ENCODE measurements around the gene RHOF. TPM values are rescaled to one million over a fixed set of nuclear protein-coding genes. Genes with fewer than 3 reads are reported as not detected.

Gene RHOF
- total RNA-seq, 1 experiment from 2014 or later, result 116 TPM

- Histone ChIP-seq H3K9me3 (ENCODE audit: control insufficient read depth in 1 of 2, insufficient read depth in 1 of 2, low read depth in 1 of 2, low read length in 2 of 2) (no peaks in the 10 kb centered on the region), H3K4me2 (ENCODE audit: low read length) (no peak overlapping the region), H3K4me1 (ENCODE audit: control insufficient read depth in 1 of 2, insufficient read depth in 2 of 2, low read length in 2 of 2) (no peaks in the 10 kb centered on the region), H4K20me1 (ENCODE audit: insufficient read depth) (no peaks in the 10 kb centered on the region), H3K79me2 (ENCODE audit: insufficient read depth, low read length) (no peaks in the 10 kb centered on the region; the same call in 1 of the 2 replicates), H3K9ac (ENCODE audit: low read length) (no peak overlapping the region), H3K36me3 (ENCODE audit: control insufficient read depth in 1 of 2, insufficient read depth in 2 of 2, low read length in 2 of 2) (peaks cover 23 to 33% of the 10 kb centered on the region in 2 experiments; a peak in 3 of 4 replicates), H2AFZ (ENCODE audit: low read depth, low read length, poor library complexity, severe bottlenecking) (no peak overlapping the region), H3K4me3 (replicated peaks in 1 of 2; ENCODE audit: low read depth in 1 of 2, low read length in 2 of 2) (no peak overlapping the region), H3K27me3 (ENCODE audit: insufficient read depth, low read length) (no peaks in the 10 kb centered on the region), H3K27ac (ENCODE audit: low read depth, low read length) (no peak overlapping the region), H3K9me2 (ENCODE audit: insufficient read depth) (no peaks in the 10 kb centered on the region)
- no TSS peak for BruUV-seq (replicated peaks)
- intact Hi-C loops (cut with micrococcal nuclease), result no loop called here
- ChIA-PET RAD21 (ENCODE audit: low non-redundant PET in 1 of 2, low total read pairs in 2 of 2, uncharacterized antibody in 2 of 2, unreplicated experiment in 2 of 2) (interaction anchor here in 1 of 2 experiments (0.7 kb wide), 1 partner anchor 17 kb away, joined by 3 read pairs; no protein-coding TSS in a partner anchor), CTCF (no interaction called here), POLR2A (no interaction called here)
- no peak for DNase-seq (ENCODE audit: low read depth, low spot score)
- no peak for TF ChIP-seq EZH2phosphoT487 (IDR thresholded peaks at IDR 0.05; ENCODE audit: borderline replicate concordance)
- no peak for TF ChIP-seq ZFX (IDR thresholded peaks at IDR 0.05)
- no peak for TF ChIP-seq SRF (IDR thresholded peaks at IDR 0.05; ENCODE audit: low read depth)
- TF ChIP-seq YY1 (IDR thresholded peaks at IDR 0.05; ENCODE audit: extremely low read depth, insufficient replicate concordance, low read depth, low read length), result no peak
- TF ChIP-seq ELF1 (IDR thresholded peaks at IDR 0.05; ENCODE audit: borderline replicate concordance, low read depth), result no peak
- no peak for TF ChIP-seq SP1 (IDR thresholded peaks at IDR 0.05; ENCODE audit: low read depth)
- no peak for TF ChIP-seq CBX3 (IDR thresholded peaks at IDR 0.05; ENCODE audit: low read depth)
- TF ChIP-seq RAD21 (IDR thresholded peaks at IDR 0.05; ENCODE audit: low read depth), result no peak
- no peak for TF ChIP-seq FOSL1 (IDR thresholded peaks at IDR 0.05; ENCODE audit: low read depth)
- no peak for TF ChIP-seq ZNF274 (IDR thresholded peaks at IDR 0.05; ENCODE audit: low read depth, low read length)
- no peak for TF ChIP-seq ZBTB33 (IDR thresholded peaks at IDR 0.05; ENCODE audit: extremely low read depth, insufficient replicate concordance, low read length)
- ATAC-seq, result peak; percentile 39; the same call in 1 of the 2 replicates
Measured at GRCh38 chr12:121825041-121825523, 31.6 kb upstream of the RHOF start.

Data from HCT116 (cell line).